ENCODE data around the gene ATAT1. TPM values are rescaled to one million over a fixed set of nuclear protein-coding genes. Genes with fewer than 3 reads are reported as not detected.

ATAT1 gene
- total RNA-seq, 2 donors from 2014 or later, result 31.6 to 38.0 TPM

DNA sequence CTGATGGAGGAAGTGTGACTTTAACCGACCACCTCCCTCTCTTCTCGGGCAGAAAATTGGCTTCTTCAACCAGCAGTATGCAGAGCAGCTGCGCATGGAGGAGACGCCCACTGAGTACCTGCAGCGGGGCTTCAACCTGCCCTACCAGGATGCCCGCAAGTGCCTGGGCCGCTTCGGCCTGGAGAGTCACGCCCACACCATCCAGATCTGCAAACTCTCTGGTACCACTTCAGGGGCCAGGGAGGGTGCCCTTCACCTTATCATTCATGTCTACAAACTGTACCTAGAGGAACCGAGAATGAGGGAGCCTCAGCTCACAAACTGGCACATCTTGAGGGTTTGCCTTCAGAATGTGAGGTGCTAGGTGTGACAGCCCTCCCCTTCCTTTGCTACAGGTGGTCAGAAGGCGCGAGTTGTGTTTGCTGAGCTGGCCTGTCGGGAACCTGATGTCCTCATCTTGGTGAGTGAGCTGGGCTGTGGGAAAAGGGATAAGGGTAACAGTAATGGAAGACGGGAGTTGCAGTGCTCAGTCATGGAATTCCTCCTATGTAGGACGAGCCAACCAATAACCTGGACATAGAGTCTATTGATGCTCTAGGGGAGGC, 36.8 kb upstream of the ATAT1 start:
- Mint-ChIP-seq H3K27me3 (ENCODE audit: insufficient read depth) (no peaks in the 10 kb centered on the region), H3K4me3 (no peak overlapping the region), H3K4me1 (no peaks in the 10 kb centered on the region), H3K36me3 (ENCODE audit: low read depth) (peaks cover 81% of the 10 kb centered on the region), H3K9me3 (no peaks in the 10 kb centered on the region), H3K27ac (peak overlapping the region; percentile 18)
- H3K4me1 ChIP-seq (ENCODE audit: control insufficient read depth, insufficient read depth, low read length), result no peaks in the 10 kb centered on the region
- no peak for DNase-seq
- no peaks in the 10 kb centered on the region for H3K9me3 ChIP-seq (ENCODE audit: control insufficient read depth, low read length)
- TF ChIP-seq, protein P1, sequence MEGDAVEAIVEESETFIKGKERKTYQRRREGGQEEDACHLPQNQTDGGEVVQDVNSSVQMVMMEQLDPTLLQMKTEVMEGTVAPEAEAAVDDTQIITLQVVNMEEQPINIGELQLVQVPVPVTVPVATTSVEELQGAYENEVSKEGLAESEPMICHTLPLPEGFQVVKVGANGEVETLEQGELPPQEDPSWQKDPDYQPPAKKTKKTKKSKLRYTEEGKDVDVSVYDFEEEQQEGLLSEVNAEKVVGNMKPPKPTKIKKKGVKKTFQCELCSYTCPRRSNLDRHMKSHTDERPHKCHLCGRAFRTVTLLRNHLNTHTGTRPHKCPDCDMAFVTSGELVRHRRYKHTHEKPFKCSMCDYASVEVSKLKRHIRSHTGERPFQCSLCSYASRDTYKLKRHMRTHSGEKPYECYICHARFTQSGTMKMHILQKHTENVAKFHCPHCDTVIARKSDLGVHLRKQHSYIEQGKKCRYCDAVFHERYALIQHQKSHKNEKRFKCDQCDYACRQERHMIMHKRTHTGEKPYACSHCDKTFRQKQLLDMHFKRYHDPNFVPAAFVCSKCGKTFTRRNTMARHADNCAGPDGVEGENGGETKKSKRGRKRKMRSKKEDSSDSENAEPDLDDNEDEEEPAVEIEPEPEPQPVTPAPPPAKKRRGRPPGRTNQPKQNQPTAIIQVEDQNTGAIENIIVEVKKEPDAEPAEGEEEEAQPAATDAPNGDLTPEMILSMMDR (conservative IDR thresholded peaks at IDR 0.05), result no peak
- H3K9ac ChIP-seq (ENCODE audit: extremely low read depth, low read length, poor library complexity, severe bottlenecking), result no peak overlapping the region
- no peak overlapping the region for H3K27ac ChIP-seq (ENCODE audit: low read depth, low read length)
- 95 to 97% methylated on average over 10 to 15 of the region's 15 CpGs for WGBS, 2 experiments (ENCODE audit: insufficient coverage in 1 of 2, insufficient read length in 1 of 2)
- no peaks in the 10 kb centered on the region for H3K27me3 ChIP-seq (ENCODE audit: control insufficient read depth, insufficient read depth, low read length, poor library complexity, severe bottlenecking)
- no peak overlapping the region for H3K4me3 ChIP-seq (ENCODE audit: low read length)
- peaks cover 87% of the 10 kb centered on the region for H3K36me3 ChIP-seq (ENCODE audit: control insufficient read depth, insufficient read depth, low read length)

DNA sequence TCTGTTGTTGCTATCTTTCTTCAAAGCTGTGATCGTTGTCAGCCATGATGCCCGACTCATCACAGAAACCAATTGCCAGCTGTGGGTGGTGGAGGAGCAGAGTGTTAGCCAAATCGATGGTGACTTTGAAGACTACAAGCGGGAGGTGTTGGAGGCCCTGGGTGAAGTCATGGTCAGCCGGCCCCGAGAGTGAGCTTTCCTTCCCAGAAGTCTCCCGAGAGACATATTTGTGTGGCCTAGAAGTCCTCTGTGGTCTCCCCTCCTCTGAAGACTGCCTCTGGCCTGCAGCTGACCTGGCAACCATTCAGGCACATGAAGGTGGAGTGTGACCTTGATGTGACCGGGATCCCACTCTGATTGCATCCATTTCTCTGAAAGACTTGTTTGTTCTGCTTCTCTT, 36.2 kb upstream of the ATAT1 start:
- H3K27ac ChIP-seq (ENCODE audit: low read depth, low read length), result no peak overlapping the region
- H3K36me3 ChIP-seq (ENCODE audit: control insufficient read depth, insufficient read depth, low read length), result peaks cover 85% of the 10 kb centered on the region
- TF ChIP-seq, protein P1 (conservative IDR thresholded peaks at IDR 0.05), result no peak
- 96 to 97% methylated on average over 7 to 8 of the region's 8 CpGs for WGBS, 2 experiments (ENCODE audit: insufficient coverage in 1 of 2, insufficient read length in 1 of 2)
- H3K4me3 ChIP-seq (ENCODE audit: low read length), result no peak overlapping the region
- Mint-ChIP-seq H3K4me1 (no peaks in the 10 kb centered on the region), H3K36me3 (ENCODE audit: low read depth) (peaks cover 78% of the 10 kb centered on the region), H3K27me3 (ENCODE audit: insufficient read depth) (no peaks in the 10 kb centered on the region), H3K4me3 (no peak overlapping the region), H3K27ac (peak overlapping the region; percentile 18), H3K9me3 (no peaks in the 10 kb centered on the region)
- no peak overlapping the region for H3K9ac ChIP-seq (ENCODE audit: extremely low read depth, low read length, poor library complexity, severe bottlenecking)
- DNase-seq, result no peak
- no peaks in the 10 kb centered on the region for H3K27me3 ChIP-seq (ENCODE audit: control insufficient read depth, insufficient read depth, low read length, poor library complexity, severe bottlenecking)
- H3K9me3 ChIP-seq (ENCODE audit: control insufficient read depth, low read length), result no peaks in the 10 kb centered on the region
- H3K4me1 ChIP-seq (ENCODE audit: control insufficient read depth, insufficient read depth, low read length), result no peaks in the 10 kb centered on the region

DNA sequence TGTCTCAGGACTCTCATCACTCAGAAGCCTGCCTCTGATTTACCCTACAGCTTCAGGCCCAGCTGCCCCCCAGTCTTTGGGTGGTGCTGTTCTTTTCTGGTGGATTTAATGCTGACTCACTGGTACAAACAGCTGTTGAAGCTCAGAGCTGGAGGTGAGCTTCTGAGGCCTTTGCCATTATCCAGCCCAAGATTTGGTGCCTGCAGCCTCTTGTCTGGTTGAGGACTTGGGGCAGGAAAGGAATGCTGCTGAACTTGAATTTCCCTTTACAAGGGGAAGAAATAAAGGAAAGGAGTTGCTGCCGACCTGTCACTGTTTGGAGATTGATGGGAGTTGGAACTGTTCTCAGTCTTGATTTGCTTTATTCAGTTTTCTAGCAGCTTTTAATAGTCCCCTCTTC, 35.7 kb upstream of the ATAT1 start:
- no peak for DNase-seq
- no peak overlapping the region for H3K27ac Mint-ChIP-seq
- peaks cover 75% of the 10 kb centered on the region for H3K36me3 Mint-ChIP-seq (ENCODE audit: low read depth)
- H3K4me3 Mint-ChIP-seq, result no peak overlapping the region
- TF ChIP-seq, protein P1 (conservative IDR thresholded peaks at IDR 0.05), result no peak
- H3K4me1 ChIP-seq (ENCODE audit: control insufficient read depth, insufficient read depth, low read length), result no peaks in the 10 kb centered on the region
- H3K9ac ChIP-seq (ENCODE audit: extremely low read depth, low read length, poor library complexity, severe bottlenecking), result no peak overlapping the region
- H3K9me3 Mint-ChIP-seq, result no peaks in the 10 kb centered on the region
- no peak overlapping the region for H3K27ac ChIP-seq (ENCODE audit: low read depth, low read length)
- H3K4me1 Mint-ChIP-seq, result no peaks in the 10 kb centered on the region
- no peak overlapping the region for H3K4me3 ChIP-seq (ENCODE audit: low read length)
- H3K27me3 ChIP-seq (ENCODE audit: control insufficient read depth, insufficient read depth, low read length, poor library complexity, severe bottlenecking), result no peaks in the 10 kb centered on the region
- no peaks in the 10 kb centered on the region for H3K27me3 Mint-ChIP-seq (ENCODE audit: insufficient read depth)
- WGBS, 2 experiments (ENCODE audit: insufficient coverage in 1 of 2, insufficient read length in 1 of 2), result 100% methylated on average over 1 of the region's 1 CpG; no CpG with 5 or more reads in 1 of the 2 experiments
- H3K36me3 ChIP-seq (ENCODE audit: control insufficient read depth, insufficient read depth, low read length), result peaks cover 84% of the 10 kb centered on the region
- H3K9me3 ChIP-seq (ENCODE audit: control insufficient read depth, low read length), result no peaks in the 10 kb centered on the region
